Pons (tissue), 1 donor: ENCODE data around the gene SLC25A6.
"Not testable (repeated sequence)": the region's sequence is repeated elsewhere in the genome, so short reads cannot be mapped to it uniquely, and the experiment has no call there.

Source experiments
- DNase-seq: peaks from one replicate; pipeline ENCODE4 v3.0.0-alpha.2; 2016; ENCODE audit warnings: low spot score

Gene SLC25A6

GRCh38 chrX:1412551-1413161 is 20.7 kb upstream of the SLC25A6 start:
- no peak for DNase-seq

GRCh38 chrX:1411326-1411725 is 19.4 kb upstream of the SLC25A6 start:
- DNase-seq, result no peak

- DNase-seq, result no peak
Observed at GRCh38 chrX:1407035-1407434, 15.1 kb upstream of the SLC25A6 start.

- DNase-seq, result not testable (repeated sequence)
Observed at GRCh38 chrX:1405769-1406168, 13.9 kb upstream of the SLC25A6 start.

GRCh38 chrX:1403867-1404266 is 12.0 kb upstream of the SLC25A6 start:
- not testable (repeated sequence) for DNase-seq

- no peak for DNase-seq
Observed at GRCh38 chrX:1403228-1403627, 11.3 kb upstream of the SLC25A6 start.

- DNase-seq, result no peak
Observed at GRCh38 chrX:1401611-1402430, 9.9 kb upstream of the SLC25A6 start.

GRCh38 chrX:1400742-1401471 is 9.0 kb upstream of the SLC25A6 start:
- DNase-seq, result no peak

GRCh38 chrX:1400049-1400448 is 8.1 kb upstream of the SLC25A6 start:
- DNase-seq, result no peak

GRCh38 chrX:1398431-1399340 is 6.8 kb upstream of the SLC25A6 start:
- DNase-seq, result no peak

- no peak for DNase-seq
Observed at GRCh38 chrX:1397441-1398270, 5.7 kb upstream of the SLC25A6 start.

- DNase-seq, result no peak
Observed at GRCh38 chrX:1397001-1397400, 5.1 kb upstream of the SLC25A6 start.

- no peak for DNase-seq
Observed at GRCh38 chrX:1395646-1396216, 3.8 kb upstream of the SLC25A6 start.

GRCh38 chrX:1394731-1395501 is 3.0 kb upstream of the SLC25A6 start:
- DNase-seq, result no peak

- DNase-seq, result no peak
Observed at GRCh38 chrX:1393871-1394615, 2.1 kb upstream of the SLC25A6 start.

GRCh38 chrX:1392376-1393068 is 609 bp upstream of the SLC25A6 start:
- DNase-seq, result peak; percentile 56

GRCh38 chrX:1391370-1391706 is 575 bp downstream of the SLC25A6 start:
- no peak for DNase-seq

- DNase-seq, result no peak
Observed at GRCh38 chrX:1390621-1391369, 1.1 kb downstream of the SLC25A6 start.
